GM12874 (cell line): Measurements from ENCODE around the gene SYNJ2.

Experiments
- CTCF ChIP-seq: IDR thresholded peaks from 2 replicates; pipeline ENCODE4 v1.5.1; 2011; ENCODE audit warnings: low read depth, mild to moderate bottlenecking, control low read depth, low read length, moderate library complexity; ENCODE audit not compliant: insufficient read depth

Gene SYNJ2

GRCh38 chr6:158067436-158068015 is 85.9 kb downstream of the SYNJ2 start:
- TF ChIP-seq CTCF = no peak

DNA sequence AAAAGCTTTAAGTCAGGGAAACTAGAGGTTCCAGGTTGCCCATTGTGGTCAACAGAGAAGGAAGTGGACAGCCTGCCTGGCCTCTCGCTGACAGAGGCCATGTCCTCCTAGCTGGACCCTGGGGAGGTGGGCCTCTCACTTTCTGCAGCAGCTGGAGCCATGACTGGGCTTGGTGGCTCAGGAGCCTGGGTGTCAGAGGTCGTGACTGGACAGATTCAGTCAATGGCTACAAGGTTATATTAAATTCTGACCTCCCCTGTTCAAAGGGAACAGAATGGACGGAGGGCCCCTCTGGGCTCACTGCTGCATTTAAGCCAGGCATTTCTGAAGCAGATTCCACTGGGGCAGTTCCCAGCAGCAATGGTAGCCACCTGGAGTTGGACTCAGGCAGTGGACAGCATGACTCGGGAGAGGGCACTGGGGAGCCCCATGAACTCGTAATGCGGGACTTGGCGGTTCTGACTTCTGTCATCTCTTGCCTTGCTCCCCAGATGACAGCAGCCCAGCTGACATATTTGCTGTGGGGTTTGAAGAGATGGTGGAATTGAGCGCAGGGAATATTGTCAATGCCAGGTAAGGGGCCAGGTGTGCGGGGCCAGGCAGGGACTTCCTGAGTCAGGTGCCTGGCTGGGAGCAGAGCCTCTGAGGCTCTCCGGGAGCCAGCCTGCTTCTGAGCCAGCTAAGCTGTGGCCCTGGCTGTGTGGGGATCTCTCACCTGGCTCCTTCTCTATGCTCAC is 86.7 kb downstream of the SYNJ2 start:
- no peak for TF ChIP-seq CTCF

DNA sequence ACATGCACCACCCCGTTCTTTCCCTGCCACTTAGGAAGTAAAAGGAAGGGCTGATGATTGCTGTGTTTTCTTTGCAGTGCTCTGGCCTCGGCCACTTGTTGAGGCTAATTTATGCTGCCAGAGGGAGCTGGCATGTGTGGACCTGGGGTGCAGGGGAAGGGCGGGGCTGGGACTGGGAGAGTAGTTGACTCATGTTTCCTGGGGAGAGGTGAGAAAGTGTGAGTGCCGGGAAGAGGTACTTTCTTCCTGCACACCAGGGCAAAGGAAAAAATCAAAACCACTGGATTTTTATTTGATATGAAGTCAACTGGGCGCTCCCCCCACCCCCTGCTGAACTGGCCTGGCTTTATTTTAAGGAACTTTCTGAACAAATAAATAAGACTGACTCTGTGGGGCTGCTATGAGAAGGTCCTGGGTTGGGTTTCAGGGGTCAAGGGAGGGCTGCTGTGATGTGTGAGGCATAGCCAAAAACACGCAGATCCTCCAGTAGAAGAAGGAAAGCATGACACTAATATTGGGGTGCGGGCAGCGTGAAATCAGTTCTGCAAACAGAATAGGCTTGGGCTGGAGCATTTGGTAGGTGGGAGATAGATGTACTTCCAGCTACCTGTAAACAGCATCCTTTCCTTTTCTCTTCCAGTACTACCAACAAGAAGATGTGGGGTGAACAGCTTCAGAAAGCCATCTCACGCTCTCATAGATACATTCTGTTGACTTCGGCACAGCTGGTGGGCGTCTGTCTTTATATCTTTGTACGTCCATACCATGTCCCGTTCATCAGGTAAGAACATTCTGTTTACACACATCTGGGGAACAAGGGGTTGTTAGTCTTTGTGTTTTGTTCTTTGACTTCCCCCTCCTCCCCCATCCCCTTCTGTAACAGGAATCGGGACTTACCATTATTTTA is 87.5 kb downstream of the SYNJ2 start:
- TF ChIP-seq CTCF = no peak

- no peak for TF ChIP-seq CTCF
These were observed 88.1 kb downstream of the SYNJ2 start for GRCh38 chr6:158069800-158070195.

- no peak for TF ChIP-seq CTCF
These were observed 88.8 kb downstream of the SYNJ2 start for GRCh38 chr6:158070513-158070912.

- no peak for TF ChIP-seq CTCF
These were observed 89.7 kb downstream of the SYNJ2 start for GRCh38 chr6:158071121-158072082.
